B cell (primary cell): Measurements from ENCODE around the gene CHRM2.
"Not testable (repeated sequence)": the region's sequence is repeated elsewhere in the genome, so short reads cannot be mapped to it uniquely, and the experiment has no call there.

Experiments used
- EZH2 ChIP-seq: IDR thresholded peaks from 2 replicates; pipeline ENCODE4 v1.6.1; 2012; ENCODE audit warnings: borderline replicate concordance, low read depth, mild to moderate bottlenecking, moderate library complexity, low read length; ENCODE audit not compliant: insufficient read depth, poor library complexity, severe bottlenecking
- TF ChIP-seq, protein P1 (sequence below): fragments of 200-600 bp; IDR thresholded peaks from one replicate; pipeline ENCODE4 v1.8.0; 2022; ENCODE audit warnings: antibody characterized with exemption, mild to moderate bottlenecking

DNA sequence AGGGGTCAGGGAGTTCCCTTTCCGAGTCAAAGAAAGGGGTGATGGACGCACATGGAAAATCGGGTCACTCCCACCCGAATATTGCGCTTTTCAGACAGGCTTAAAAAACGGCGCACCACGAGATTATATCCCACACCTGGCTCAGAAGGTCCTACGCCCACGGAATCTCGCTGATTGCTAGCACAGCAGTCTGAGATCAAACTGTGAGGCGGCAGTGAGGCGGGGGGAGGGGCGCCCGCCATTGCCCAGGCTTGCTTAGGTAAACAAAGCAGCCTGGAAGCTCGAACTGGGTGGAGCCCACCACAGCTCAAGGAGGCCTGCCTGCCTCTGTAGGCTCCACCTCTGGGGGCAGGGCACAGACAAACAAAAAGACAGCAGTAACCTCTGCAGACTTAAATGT, 37.1 kb upstream of the CHRM2 start:
- not testable (repeated sequence) for TF ChIP-seq EZH2
- TF ChIP-seq, protein P1, sequence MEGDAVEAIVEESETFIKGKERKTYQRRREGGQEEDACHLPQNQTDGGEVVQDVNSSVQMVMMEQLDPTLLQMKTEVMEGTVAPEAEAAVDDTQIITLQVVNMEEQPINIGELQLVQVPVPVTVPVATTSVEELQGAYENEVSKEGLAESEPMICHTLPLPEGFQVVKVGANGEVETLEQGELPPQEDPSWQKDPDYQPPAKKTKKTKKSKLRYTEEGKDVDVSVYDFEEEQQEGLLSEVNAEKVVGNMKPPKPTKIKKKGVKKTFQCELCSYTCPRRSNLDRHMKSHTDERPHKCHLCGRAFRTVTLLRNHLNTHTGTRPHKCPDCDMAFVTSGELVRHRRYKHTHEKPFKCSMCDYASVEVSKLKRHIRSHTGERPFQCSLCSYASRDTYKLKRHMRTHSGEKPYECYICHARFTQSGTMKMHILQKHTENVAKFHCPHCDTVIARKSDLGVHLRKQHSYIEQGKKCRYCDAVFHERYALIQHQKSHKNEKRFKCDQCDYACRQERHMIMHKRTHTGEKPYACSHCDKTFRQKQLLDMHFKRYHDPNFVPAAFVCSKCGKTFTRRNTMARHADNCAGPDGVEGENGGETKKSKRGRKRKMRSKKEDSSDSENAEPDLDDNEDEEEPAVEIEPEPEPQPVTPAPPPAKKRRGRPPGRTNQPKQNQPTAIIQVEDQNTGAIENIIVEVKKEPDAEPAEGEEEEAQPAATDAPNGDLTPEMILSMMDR, result not testable (repeated sequence)
